PFSK-1 (cell line): Measurements from ENCODE around the gene GFOD1.

Experiments
- FOXP2 ChIP-seq: optimal IDR thresholded peaks from 2 replicates; pipeline ENCODE3; 2011; ENCODE audit warnings: borderline replicate concordance, control low read depth, inconsistent platforms; ENCODE audit not compliant: insufficient read depth; ENCODE audit errors: extremely low read length, extremely low read depth
- POLR2AphosphoS5 ChIP-seq: IDR thresholded peaks from 2 replicates; pipeline ENCODE4 v1.6.1; 2012; ENCODE audit warnings: low read depth, mild to moderate bottlenecking, control low read depth, low read length, moderate library complexity
- SIN3A ChIP-seq: IDR thresholded peaks from 2 replicates; pipeline ENCODE4 v1.6.1; 2012; ENCODE audit warnings: mild to moderate bottlenecking, low read length, moderate library complexity, borderline replicate concordance; ENCODE audit not compliant: insufficient read depth
- TAF1 ChIP-seq: IDR thresholded peaks from 2 replicates; pipeline ENCODE4 v1.6.1; 2012; ENCODE audit warnings: low read length, control low read depth, borderline replicate concordance; ENCODE audit not compliant: insufficient read depth
- TF ChIP-seq, protein P1 (sequence below), 2 experiments: IDR thresholded peaks; 2 replicates each; pipeline versions ENCODE4 v1.6.1 to v1.8.0; 2011 to 2012; ENCODE audit warnings: low read depth in 2 of 2, low read length in 2 of 2, control low read depth in 1 of 2, inconsistent platforms in 1 of 2, mild to moderate bottlenecking in 1 of 2, moderate library complexity in 1 of 2; ENCODE audit not compliant: insufficient read depth in 1 of 2

GFOD1 gene

DNA sequence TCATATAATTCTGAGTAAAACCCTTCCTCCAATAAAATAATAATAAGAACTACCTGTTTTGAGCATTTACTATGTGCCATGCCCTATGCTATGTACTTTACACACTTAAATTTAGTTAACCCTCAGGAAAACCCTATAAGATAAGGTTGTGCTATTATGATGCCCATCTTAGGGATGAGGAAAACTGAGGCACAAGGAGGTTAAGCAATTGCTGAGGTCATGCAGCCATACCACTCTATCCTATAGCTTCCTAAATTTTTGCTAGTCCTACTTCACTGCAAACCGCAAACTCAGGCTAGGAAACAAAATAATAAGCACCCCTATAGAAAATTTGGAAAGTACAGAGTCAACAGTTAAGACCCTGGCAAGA lies 38.9 kb upstream of the GFOD1 start:
- TF ChIP-seq FOXP2 (no peak), POLR2AphosphoS5 (no peak), SIN3A (no peak)
- TF ChIP-seq, protein P1, sequence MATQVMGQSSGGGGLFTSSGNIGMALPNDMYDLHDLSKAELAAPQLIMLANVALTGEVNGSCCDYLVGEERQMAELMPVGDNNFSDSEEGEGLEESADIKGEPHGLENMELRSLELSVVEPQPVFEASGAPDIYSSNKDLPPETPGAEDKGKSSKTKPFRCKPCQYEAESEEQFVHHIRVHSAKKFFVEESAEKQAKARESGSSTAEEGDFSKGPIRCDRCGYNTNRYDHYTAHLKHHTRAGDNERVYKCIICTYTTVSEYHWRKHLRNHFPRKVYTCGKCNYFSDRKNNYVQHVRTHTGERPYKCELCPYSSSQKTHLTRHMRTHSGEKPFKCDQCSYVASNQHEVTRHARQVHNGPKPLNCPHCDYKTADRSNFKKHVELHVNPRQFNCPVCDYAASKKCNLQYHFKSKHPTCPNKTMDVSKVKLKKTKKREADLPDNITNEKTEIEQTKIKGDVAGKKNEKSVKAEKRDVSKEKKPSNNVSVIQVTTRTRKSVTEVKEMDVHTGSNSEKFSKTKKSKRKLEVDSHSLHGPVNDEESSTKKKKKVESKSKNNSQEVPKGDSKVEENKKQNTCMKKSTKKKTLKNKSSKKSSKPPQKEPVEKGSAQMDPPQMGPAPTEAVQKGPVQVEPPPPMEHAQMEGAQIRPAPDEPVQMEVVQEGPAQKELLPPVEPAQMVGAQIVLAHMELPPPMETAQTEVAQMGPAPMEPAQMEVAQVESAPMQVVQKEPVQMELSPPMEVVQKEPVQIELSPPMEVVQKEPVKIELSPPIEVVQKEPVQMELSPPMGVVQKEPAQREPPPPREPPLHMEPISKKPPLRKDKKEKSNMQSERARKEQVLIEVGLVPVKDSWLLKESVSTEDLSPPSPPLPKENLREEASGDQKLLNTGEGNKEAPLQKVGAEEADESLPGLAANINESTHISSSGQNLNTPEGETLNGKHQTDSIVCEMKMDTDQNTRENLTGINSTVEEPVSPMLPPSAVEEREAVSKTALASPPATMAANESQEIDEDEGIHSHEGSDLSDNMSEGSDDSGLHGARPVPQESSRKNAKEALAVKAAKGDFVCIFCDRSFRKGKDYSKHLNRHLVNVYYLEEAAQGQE (IDR thresholded peaks at IDR 0.05; ENCODE audit: insufficient read depth in 1 of 2, low read depth in 2 of 2, low read length in 2 of 2) = no peak

DNA sequence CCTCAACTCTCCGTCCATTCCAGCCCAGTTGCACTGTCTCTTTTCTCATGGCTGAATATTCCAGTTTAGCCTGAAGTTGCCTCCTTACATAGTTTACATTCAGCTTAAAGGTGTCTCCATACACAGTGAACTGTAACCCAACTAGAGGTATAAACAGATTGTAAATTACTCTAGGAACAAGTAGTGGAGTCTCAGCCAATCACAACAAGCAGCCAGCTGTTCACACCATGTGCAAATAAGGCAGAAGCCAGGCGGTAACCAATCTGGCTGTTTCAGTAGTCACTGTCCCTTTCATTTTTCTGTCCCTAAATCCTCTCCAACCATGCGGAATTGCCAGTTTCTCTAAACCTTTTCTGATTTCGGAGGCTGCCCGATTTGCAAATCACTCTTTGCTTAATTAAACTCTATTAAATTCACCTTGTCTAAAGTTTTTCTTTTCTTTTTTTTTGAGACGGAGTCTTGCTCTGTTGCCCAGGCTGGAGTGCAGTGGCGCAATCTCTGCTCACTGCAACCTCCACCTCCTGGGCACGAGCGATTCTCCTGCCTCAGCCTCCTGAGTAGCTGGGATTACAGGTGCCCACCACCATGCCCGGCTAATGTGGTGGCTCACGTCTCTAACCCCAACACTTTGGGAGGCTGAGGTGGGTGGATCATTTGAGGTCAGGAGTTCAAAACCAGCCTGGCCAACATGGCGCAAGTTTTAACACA lies 37.6 kb upstream of the GFOD1 start:
- TF ChIP-seq SIN3A (no peak), TAF1 (no peak), FOXP2 (no peak), POLR2AphosphoS5 (no peak)
- TF ChIP-seq, protein P1 (IDR thresholded peaks at IDR 0.05; ENCODE audit: insufficient read depth in 1 of 2, low read depth in 2 of 2, low read length in 2 of 2) = no peak

DNA sequence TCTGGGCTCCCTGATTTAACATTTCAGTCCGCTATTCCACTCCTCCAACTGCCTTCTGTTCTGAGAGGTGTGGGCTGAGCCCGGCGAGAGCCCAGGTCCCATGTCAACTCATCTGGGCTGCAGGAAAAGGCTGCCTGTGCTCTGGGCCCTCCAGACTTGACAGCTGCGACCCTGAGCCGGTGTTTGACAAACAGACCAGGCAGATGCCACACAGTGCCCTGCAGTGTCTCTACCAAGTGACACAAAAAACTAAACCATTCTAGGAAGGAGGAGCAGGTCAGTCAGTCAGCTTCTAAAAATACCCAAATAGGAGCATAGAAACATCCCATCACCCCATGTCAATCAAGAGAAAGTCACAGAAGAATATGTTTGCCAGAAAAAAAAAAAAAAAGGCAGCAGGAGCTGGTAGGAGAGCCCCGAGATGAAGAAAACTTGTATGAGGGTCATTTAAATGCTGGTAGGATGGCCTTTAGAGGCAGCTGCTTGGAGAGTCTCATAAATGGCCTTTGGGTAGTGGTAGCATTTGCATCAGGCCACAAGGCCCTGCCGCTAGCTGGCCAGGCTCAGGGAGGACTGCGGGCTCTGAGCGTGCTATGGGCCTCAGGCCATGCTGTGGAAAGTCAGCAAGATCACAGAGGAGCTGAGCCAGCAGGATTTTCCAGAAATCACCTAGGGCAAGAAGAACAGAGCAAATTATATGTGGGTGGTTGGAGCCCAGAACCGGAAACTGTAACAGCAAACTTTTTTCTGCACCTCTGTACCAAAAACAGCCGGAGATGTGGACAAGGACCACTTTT lies 36.6 kb upstream of the GFOD1 start:
- TF ChIP-seq POLR2AphosphoS5 (no peak), TAF1 (no peak)

DNA sequence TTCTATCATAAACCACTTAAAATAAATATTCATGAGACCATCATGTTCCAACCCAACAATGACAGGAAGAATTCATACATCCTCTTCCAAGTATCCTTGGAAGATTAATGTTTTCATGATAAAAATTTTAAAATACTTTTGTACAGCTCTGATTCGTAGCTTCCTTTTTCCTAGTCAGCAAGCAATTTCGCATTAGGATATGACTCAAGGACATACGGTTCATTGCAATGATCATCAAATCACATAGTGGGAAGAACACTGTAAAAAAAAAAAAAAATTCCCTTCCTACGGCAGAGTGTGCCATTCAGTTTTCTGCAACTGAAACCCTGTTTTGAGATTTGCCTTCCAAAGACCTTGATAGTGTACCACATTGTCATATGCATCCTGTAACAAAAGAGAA lies 35.3 kb upstream of the GFOD1 start:
- TF ChIP-seq POLR2AphosphoS5 = no peak
- TF ChIP-seq FOXP2 = no peak
- TF ChIP-seq SIN3A = no peak
- no peak for TF ChIP-seq TAF1
- TF ChIP-seq, protein P1 (IDR thresholded peaks at IDR 0.05; ENCODE audit: insufficient read depth in 1 of 2, low read depth in 2 of 2, low read length in 2 of 2) = no peak

DNA sequence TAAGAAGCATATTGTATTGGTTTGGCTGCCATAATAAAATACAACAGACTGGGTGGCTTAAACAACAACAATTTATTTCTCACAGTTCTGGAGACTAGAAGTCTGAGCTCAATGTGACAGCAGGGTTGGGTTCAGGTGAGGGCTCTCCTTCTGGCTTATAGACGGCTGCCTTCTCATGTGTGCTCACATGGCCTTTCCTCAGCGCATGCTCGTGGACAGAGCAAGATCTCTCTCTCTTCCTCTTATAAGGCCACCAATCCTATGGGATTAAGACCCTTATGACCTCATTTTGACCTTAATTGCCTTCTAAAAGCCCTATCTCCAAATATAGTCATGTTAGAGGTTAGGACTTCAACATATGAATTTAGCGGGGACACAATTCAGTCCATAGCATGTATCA lies 32.4 kb upstream of the GFOD1 start:
- TF ChIP-seq FOXP2 (no peak), SIN3A (no peak), POLR2AphosphoS5 (no peak), TAF1 (no peak)
- TF ChIP-seq, protein P1 (IDR thresholded peaks at IDR 0.05; ENCODE audit: insufficient read depth in 1 of 2, low read depth in 2 of 2, low read length in 2 of 2) = no peak
